Stomach (tissue), 9 donors: ENCODE data around the gene SCAF1. TPM values are rescaled to one million over a fixed set of nuclear protein-coding genes. Genes with fewer than 3 reads are reported as not detected.

Source experiments
- DNase-seq, 2 donors: peaks; one replicate each; pipeline versions ENCODE4 v3.0.0 to v3.0.0-alpha.2; 2013 to 2019
- H3K27ac ChIP-seq, 5 donors: fragments of 200-600 bp in 4 of 5; sonication (generic) in 4 of 5; one replicate each; pipeline ENCODE4 v1.5.1; 2013 to 2019; ENCODE audit warnings: mild to moderate bottlenecking in 1 of 5, moderate library complexity in 1 of 5
- H3K27me3 ChIP-seq, 3 donors: fragments of 200-600 bp; sonication (generic); one replicate each; pipeline ENCODE4 v1.5.1; 2017 to 2019; ENCODE audit warnings: mixed run types in 1 of 3
- H3K36me3 ChIP-seq, 4 donors: fragments of 200-600 bp; sonication (generic); 1 replicate in 3 of 4; 2 replicates in 1 of 4; pipeline ENCODE4 v1.5.1; 2016 to 2019
- H3K4me1 ChIP-seq, 4 donors: fragments of 200-600 bp; sonication (generic); one replicate each; pipeline ENCODE4 v1.5.1; 2016 to 2019
- H3K4me3 ChIP-seq, 4 donors: fragments of 200-600 bp; sonication (generic) in 3 of 4; one replicate each; pipeline ENCODE4 v1.5.1; 2016 to 2019; ENCODE audit warnings: mild to moderate bottlenecking in 1 of 4
- H3K9me3 ChIP-seq, 4 donors: fragments of 200-600 bp; sonication (generic); one replicate each; pipeline ENCODE4 v1.5.1; 2016 to 2019
- EP300 ChIP-seq: sonication (generic); formaldehyde crosslinking; IDR thresholded peaks from one replicate; pipeline ENCODE4 v1.6.1; 2017; ENCODE audit warnings: antibody characterized with exemption
- POLR2A ChIP-seq, 4 donors: fragments of 450-650 bp; IDR thresholded peaks; one replicate each; pipeline ENCODE4 v1.6.1; 2016; ENCODE audit warnings: antibody characterized with exemption in 4 of 4, control low read depth in 2 of 4, mild to moderate bottlenecking in 1 of 4, moderate library complexity in 1 of 4
- POLR2AphosphoS5 ChIP-seq, 3 donors: sonication (generic); formaldehyde crosslinking; IDR thresholded peaks; one replicate each; pipeline ENCODE4 v1.6.1; 2016; ENCODE audit warnings: antibody characterized with exemption in 3 of 3
- WGBS, 5 donors: extraction: QIAGEN DNeasy Blood & Tissue Kit in 3 of 5; methylation state at CpG; one replicate each; pipeline versions ENCODE4 v1.1.5 to v1.1.7; 2013 to 2018; 5-methylcytosine and 5-hydroxymethylcytosine counted together
- intact Hi-C: fragments of 100-400 bp; cut with DNase I; formaldehyde crosslinking; loops from one replicate; pipeline ENCODE4 v1.15.1; 2023; ENCODE audit warnings: low total_unique reads
- polyA plus RNA-seq, 3 donors: library from polyadenylated mRNA; stranded (reverse); fragments of 200-250 nt; gene quantifications; one replicate each; pipeline ENCODE4 v1.2.3, GENCODE V29; 2013
- total RNA-seq, 5 donors: library from RNA; depleted of rRNA; stranded (reverse); fragments of >200 nt; gene quantifications; one replicate each; pipeline versions ENCODE4 v1.1.0 to v1.2.3, GENCODE V29; 2014 to 2016
- TF ChIP-seq, protein P1 (sequence below), 7 experiments: fragments of 450-650 bp in 4 of 7; fragments of 200-600 bp in 3 of 7; sonication (generic) in 3 of 7; IDR thresholded peaks; one replicate each; pipeline ENCODE4 v1.5.1; 2016 to 2019; ENCODE audit warnings: antibody characterized with exemption in 7 of 7, control low read depth in 2 of 7, mild to moderate bottlenecking in 1 of 7
- donor health status: healthy with polysubstance abuse.
- donor health status: Bipolar disorder and iron deficiency.
- donor health status: healthy.

Gene SCAF1
- total and polyA plus RNA-seq, 8 donors = 8.3 to 41.7 (median 19.7) TPM

DNA sequence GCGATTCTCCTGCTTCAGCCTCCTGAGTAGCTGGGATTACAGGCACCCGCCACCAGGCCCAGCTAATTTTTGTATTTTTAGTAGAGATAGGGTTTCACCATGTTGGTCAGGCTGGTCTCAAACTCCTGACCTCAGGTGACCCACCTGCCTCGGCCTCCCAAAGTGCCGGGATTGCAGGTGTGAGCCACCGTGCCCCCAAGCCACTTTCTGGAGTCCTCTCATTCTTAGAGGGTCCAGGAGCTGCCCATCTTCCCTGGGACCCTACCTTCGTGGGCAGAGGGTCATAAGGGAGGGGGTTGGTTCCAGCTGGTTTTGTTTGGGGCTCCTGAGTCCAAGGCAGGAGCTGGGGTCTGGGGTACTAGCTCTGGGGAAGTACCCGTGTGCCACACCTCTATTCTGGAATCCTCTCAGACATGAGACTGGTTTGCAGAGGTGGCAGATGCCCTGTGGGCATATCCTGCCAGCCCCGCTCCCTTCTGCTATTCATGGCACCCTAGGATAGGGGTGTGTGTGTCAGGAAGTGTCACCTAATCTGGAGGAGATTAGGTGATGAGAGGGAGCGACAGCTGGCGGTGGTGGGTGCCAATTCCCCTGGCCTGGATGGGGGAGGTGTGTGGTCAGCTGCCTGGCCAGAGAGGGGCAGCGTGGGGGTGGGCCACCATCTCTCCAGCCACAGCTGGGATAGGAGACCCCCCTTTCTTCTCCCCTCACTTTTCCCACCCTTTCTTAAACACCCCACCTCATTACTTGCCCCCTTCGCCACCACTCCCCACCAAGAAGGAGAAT lies 37.2 kb downstream of the SCAF1 start:
- H3K9me3 ChIP-seq = no peaks in the 10 kb centered on the region
- H3K27me3 ChIP-seq = no peaks in the 10 kb centered on the region
- peak overlapping the region in 1 of 4 donors; percentile 95 for H3K4me3 ChIP-seq
- intact Hi-C loops = no loop called here
- DNase-seq = no peak
- 45 to 59% (median 48%) methylated on average over 12 of the region's 12 CpGs for WGBS, 5 donors
- H3K36me3 ChIP-seq = peaks cover 27 to 44% (median 34%) of the 10 kb centered on the region in 4 donors
- peak overlapping the region in 3 of 5 donors; percentile 90 to 95 (median 95) for H3K27ac ChIP-seq
- H3K4me1 ChIP-seq = peaks cover 39 to 57% (median 49%) of the 10 kb centered on the region in 4 donors
- TF ChIP-seq, protein P1, sequence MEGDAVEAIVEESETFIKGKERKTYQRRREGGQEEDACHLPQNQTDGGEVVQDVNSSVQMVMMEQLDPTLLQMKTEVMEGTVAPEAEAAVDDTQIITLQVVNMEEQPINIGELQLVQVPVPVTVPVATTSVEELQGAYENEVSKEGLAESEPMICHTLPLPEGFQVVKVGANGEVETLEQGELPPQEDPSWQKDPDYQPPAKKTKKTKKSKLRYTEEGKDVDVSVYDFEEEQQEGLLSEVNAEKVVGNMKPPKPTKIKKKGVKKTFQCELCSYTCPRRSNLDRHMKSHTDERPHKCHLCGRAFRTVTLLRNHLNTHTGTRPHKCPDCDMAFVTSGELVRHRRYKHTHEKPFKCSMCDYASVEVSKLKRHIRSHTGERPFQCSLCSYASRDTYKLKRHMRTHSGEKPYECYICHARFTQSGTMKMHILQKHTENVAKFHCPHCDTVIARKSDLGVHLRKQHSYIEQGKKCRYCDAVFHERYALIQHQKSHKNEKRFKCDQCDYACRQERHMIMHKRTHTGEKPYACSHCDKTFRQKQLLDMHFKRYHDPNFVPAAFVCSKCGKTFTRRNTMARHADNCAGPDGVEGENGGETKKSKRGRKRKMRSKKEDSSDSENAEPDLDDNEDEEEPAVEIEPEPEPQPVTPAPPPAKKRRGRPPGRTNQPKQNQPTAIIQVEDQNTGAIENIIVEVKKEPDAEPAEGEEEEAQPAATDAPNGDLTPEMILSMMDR (IDR thresholded peaks at IDR 0.05) = no peak
- TF ChIP-seq POLR2A (IDR thresholded peaks at IDR 0.05) (no peak), POLR2AphosphoS5 (IDR thresholded peaks at IDR 0.05) (no peak), EP300 (no peak)

DNA sequence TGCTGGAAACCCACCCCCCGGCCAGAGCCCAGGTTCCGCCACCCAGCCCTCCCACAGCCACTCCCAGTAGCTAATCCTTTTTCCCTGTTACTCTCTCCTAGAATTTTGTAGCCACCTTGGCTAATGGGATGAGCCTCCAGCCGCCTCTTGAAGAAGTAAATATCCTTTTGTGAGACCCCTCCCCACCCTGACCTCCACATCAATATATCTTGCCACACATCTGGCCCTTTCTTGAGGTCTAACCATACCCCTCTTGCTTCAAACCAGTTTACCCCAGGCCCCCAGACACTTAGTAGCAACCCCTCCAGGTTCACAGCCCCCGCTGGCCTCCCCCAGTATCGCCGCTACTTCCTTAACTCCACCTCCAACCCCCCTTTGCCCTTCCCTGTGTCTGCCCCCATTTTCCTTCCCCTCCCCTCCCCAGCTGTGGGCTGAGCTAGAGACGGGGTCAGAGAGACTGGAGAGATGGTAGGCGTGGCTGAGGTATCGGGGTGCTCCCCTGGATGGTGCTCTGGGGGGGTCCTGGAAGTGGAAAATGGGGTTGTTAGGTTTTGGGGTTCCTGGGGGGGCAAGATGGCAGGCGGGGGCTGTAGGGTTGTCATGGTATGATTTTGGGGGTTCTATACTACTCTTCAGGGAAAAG lies 37.9 kb downstream of the SCAF1 start:
- DNase-seq = peak in 1 of 2 donors; percentile 43
- peak overlapping the region in 3 of 5 donors; percentile 53 to 95 (median 90) for H3K27ac ChIP-seq
- H3K9me3 ChIP-seq = no peaks in the 10 kb centered on the region
- intact Hi-C loops = no loop called here
- WGBS, 5 donors = 51 to 60% (median 55%) methylated on average over 10 of the region's 10 CpGs
- peaks cover 39 to 55% (median 49%) of the 10 kb centered on the region in 4 donors for H3K4me1 ChIP-seq
- H3K36me3 ChIP-seq = peaks cover 34 to 51% (median 41%) of the 10 kb centered on the region in 4 donors
- no peak for TF ChIP-seq POLR2AphosphoS5 (IDR thresholded peaks at IDR 0.05)
- no peak for TF ChIP-seq EP300
- TF ChIP-seq POLR2A (IDR thresholded peaks at IDR 0.05) = no peak
- TF ChIP-seq, protein P1 (IDR thresholded peaks at IDR 0.05) = no peak
- H3K4me3 ChIP-seq = peak overlapping the region in 2 of 4 donors; percentile 22 to 95
- no peaks in the 10 kb centered on the region for H3K27me3 ChIP-seq

DNA sequence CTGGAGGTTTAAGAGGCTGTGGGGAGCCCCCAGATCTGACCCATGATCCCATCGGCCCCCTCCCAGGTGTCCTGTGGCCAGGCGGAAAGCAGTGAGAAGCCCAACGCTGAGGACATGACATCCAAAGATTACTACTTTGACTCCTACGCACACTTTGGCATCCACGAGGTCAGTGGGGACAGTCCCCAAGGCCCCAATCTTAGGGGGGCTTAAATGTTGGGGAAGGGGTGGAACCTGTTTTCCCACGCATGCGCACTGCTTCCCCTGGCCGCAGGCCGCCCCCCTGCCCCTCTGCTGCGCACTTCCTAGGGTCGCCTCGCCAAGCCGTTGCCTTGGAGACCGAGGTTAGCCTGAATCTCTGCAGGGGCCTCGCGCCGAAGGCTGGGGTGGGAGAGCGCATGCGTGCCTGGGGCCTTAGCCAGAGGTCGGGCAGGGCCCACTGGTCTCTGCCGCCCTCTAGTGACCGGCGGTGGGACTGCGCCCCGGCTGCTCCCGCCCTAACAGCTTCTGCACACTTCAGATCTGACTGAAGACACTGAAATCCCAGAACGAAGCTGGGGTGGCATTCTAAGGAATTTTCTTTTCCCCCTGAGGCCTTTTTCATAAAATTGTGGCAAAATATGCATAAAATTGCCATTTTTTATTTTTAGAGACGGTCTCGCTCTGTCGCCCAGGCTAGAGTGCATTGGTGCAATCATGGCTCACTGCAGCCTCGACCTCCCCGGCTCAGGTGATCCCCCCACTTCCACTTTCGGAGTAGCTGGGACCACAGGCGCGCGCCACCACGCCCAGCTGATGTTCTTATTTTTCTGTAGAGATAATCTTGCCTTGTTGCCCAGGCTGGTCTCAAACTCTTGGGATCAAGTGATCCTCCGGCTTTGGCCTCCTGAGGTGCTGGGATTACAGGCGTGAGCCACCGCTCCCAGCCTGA lies 38.7 kb downstream of the SCAF1 start:
- WGBS, 5 donors = 32 to 42% (median 36%) methylated on average over 32 to 40 of the region's 40 CpGs
- intact Hi-C loops = no loop called here
- peaks cover 42 to 59% (median 49%) of the 10 kb centered on the region in 4 donors for H3K36me3 ChIP-seq
- peaks cover 39 to 47% (median 45%) of the 10 kb centered on the region in 4 donors for H3K4me1 ChIP-seq
- TF ChIP-seq POLR2A (IDR thresholded peaks at IDR 0.05) (no peak), POLR2AphosphoS5 (IDR thresholded peaks at IDR 0.05) (peak in 2 of 3 donors; percentile 27 to 83), EP300 (no peak)
- TF ChIP-seq, protein P1 (IDR thresholded peaks at IDR 0.05) = peak in 5 of 7 experiments; percentile 87 to 100 (median 100)
- H3K27ac ChIP-seq = peak overlapping the region; percentile 28 to 95 (median 71)
- H3K4me3 ChIP-seq = peak overlapping the region; percentile 8 to 95 (median 23)
- H3K27me3 ChIP-seq = no peaks in the 10 kb centered on the region
- DNase-seq = peak; percentile 93 to 98
- no peaks in the 10 kb centered on the region for H3K9me3 ChIP-seq

DNA sequence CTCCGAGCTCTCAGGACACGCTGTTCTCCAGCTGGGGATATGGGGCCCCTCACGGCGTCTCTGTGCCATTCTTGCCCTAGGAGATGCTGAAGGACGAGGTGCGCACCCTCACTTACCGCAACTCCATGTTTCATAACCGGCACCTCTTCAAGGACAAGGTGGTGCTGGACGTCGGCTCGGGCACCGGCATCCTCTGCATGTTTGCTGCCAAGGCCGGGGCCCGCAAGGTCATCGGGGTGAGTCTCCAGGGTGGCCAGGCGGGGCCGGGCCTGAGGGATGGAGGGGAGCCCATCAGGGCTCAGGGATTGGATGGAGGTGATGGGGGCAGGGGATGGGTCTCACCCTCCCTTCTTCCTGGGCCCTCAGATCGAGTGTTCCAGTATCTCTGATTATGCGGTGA lies 39.8 kb downstream of the SCAF1 start:
- no peaks in the 10 kb centered on the region for H3K27me3 ChIP-seq
- peaks cover 53 to 70% (median 60%) of the 10 kb centered on the region in 4 donors for H3K36me3 ChIP-seq
- peaks cover 34 to 41% (median 39%) of the 10 kb centered on the region in 4 donors for H3K4me1 ChIP-seq
- H3K27ac ChIP-seq = no peak overlapping the region
- H3K4me3 ChIP-seq = no peak overlapping the region
- TF ChIP-seq EP300 (no peak), POLR2AphosphoS5 (IDR thresholded peaks at IDR 0.05) (no peak), POLR2A (IDR thresholded peaks at IDR 0.05) (no peak)
- TF ChIP-seq, protein P1 (IDR thresholded peaks at IDR 0.05) = no peak
- WGBS, 5 donors = 87 to 90% (median 88%) methylated on average over 19 of the region's 19 CpGs
- DNase-seq = no peak
- intact Hi-C loops = no loop called here
- H3K9me3 ChIP-seq = no peaks in the 10 kb centered on the region
